ENCODE data around the gene ZSCAN9. TPM values are rescaled to one million over a fixed set of nuclear protein-coding genes. Genes with fewer than 3 reads are reported as not detected.
A peak's percentile ranks its signal among the peaks of the same experiment; 100 is the strongest.

The ZSCAN9 gene
- total RNA-seq, 1 experiment from 2014 or later: 13.9 TPM

DNA sequence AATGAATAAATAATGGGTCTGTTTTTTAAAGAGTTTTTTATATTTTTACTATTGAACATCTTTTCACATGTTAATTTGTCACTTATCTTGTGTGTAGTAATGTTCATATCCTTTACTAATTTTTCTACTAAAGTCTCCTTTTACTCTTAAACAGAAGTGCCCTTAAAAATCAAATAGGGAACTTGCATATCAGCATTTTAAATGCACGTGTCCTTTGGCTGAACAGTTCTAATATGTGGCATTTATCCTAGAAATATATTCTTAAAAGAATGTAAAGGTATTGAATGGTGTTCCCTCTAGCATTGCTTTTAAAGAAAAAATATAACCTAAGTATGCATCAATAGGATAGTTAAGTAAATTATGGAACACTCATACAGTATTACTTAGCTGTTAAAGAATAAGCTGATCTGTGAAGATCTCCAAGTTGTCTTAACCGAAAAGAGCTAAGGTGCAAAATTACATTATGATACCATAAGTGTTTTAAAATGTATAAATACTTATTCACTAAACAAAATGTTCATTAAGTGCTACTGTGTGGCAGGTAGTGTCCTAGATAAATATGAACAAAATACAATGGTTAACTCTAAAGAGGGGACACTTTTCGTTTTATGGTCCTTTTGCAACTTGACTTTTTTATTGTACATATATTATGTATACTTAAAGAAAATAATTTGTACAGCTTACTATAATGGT, 55.7 kb downstream of the ZSCAN9 start:
- POLR2A ChIA-PET: interaction anchor here (0.5 to 0.6 kb wide), 2 partner anchors 62 to 1108 kb away, joined by 3 to 6 read pairs; no protein-coding TSS in a partner anchor
- CTCF ChIA-PET: interaction anchor here (1.0 to 2.2 kb wide), 2 partner anchors 75 to 103 kb away, joined by 3 to 14 read pairs; no protein-coding TSS in a partner anchor

GRCh38 chr6:28281288-28282064, 56.4 kb downstream of the ZSCAN9 start, which contains the start of gene PGBD1:
TSS of gene PGBD1 (plus strand) at chr6:28281572. CDS start at chr6:28283814, 2,242 bp downstream.
- TF ChIP-seq CTCF (IDR thresholded peaks at IDR 0.05; ENCODE audit: insufficient read depth in 1 of 2, low read depth in 1 of 2, low read length in 1 of 2, severe bottlenecking in 1 of 2, unreplicated experiment in 1 of 2): no peak
- peaks cover 10% of the 10 kb centered on the region for H3K4me1 Mint-ChIP-seq (ENCODE audit: low read depth, unreplicated experiment)
- Histone ChIP-seq H3K36me3 (ENCODE audit: control insufficient read depth, insufficient read depth, low read length) (no peaks in the 10 kb centered on the region; the same call in 1 of the 2 replicates), H3K27me3 (replicated peaks; ENCODE audit: control insufficient read depth, insufficient read depth, low read length) (no peaks in the 10 kb centered on the region), H3K4me1 (0 out of 2 replicates have a peak, but pooled peaks cover 4% of the 10 kb centered on the region), H3K9me3 (no peaks in the 10 kb centered on the region), H3K4me3 (ENCODE audit: low read depth, low read length) (peak within 1 kb of the TSS; percentile 74)
- BruUV-seq (replicated peaks): no TSS peak
- CTCF ChIA-PET: interaction anchor here (1.0 to 2.2 kb wide), 2 partner anchors 75 to 102 kb away, joined by 3 to 14 read pairs; no protein-coding TSS in a partner anchor
- H3K9me3 Mint-ChIP-seq (ENCODE audit: unreplicated experiment): no peaks in the 10 kb centered on the region
- peaks cover 4% of the 10 kb centered on the region for H3K36me3 Mint-ChIP-seq (ENCODE audit: insufficient read depth, unreplicated experiment)
- peak; percentile 81 to 84 for DNase-seq
- H3K27ac Mint-ChIP-seq (ENCODE audit: unreplicated experiment): no peak within 1 kb of the TSS
- POLR2A ChIA-PET: interaction anchor here (0.5 to 0.7 kb wide), 5 partner anchors 14 to 1109 kb away, joined by 3 to 6 read pairs (median 4); partner anchors contain the start of gene ZSCAN26
- no peaks in the 10 kb centered on the region for H3K27me3 Mint-ChIP-seq (ENCODE audit: insufficient read depth, unreplicated experiment)
- intact Hi-C loops (cut with micrococcal nuclease; ENCODE audit: unreplicated experiment): loop anchor here (1.0 to 5.0 kb wide), 5 partner anchors 14 to 102 kb away; partner anchors contain the start of genes ZKSCAN3, ZKSCAN4, ZSCAN26 and ZSCAN31
- peak within 1 kb of the TSS; percentile 85 for H3K4me3 Mint-ChIP-seq (ENCODE audit: unreplicated experiment)

More for the DNA sequence above, 55.7 kb downstream of the ZSCAN9 start:
- no TSS peak for BruUV-seq (replicated peaks)
- no peak for DNase-seq
- H3K4me3 ChIP-seq (ENCODE audit: low read depth, low read length): peak overlapping the region; percentile 74
- H3K4me1 Mint-ChIP-seq (ENCODE audit: low read depth, unreplicated experiment): peaks cover 10% of the 10 kb centered on the region
- peak overlapping the region; percentile 85 for H3K4me3 Mint-ChIP-seq (ENCODE audit: unreplicated experiment)
- H3K36me3 Mint-ChIP-seq (ENCODE audit: insufficient read depth, unreplicated experiment): no peaks in the 10 kb centered on the region
- H3K27me3 ChIP-seq (replicated peaks; ENCODE audit: control insufficient read depth, insufficient read depth, low read length): no peaks in the 10 kb centered on the region
- intact Hi-C loops (cut with micrococcal nuclease; ENCODE audit: unreplicated experiment): loop anchor here (1.0 to 5.0 kb wide), 5 partner anchors 13 to 103 kb away; partner anchors contain the start of genes ZKSCAN3, ZKSCAN4, ZSCAN26 and ZSCAN31
- H3K4me1 ChIP-seq: 0 out of 2 replicates have a peak, but pooled peaks cover 4% of the 10 kb centered on the region
- no peaks in the 10 kb centered on the region; the same call in 1 of the 2 replicates for H3K36me3 ChIP-seq (ENCODE audit: control insufficient read depth, insufficient read depth, low read length)
- no peaks in the 10 kb centered on the region for H3K9me3 Mint-ChIP-seq (ENCODE audit: unreplicated experiment)
- no peak for TF ChIP-seq CTCF (IDR thresholded peaks at IDR 0.05; ENCODE audit: insufficient read depth in 1 of 2, low read depth in 1 of 2, low read length in 1 of 2, severe bottlenecking in 1 of 2, unreplicated experiment in 1 of 2)
- H3K9me3 ChIP-seq: no peaks in the 10 kb centered on the region
- no peaks in the 10 kb centered on the region for H3K27me3 Mint-ChIP-seq (ENCODE audit: insufficient read depth, unreplicated experiment)
- H3K27ac Mint-ChIP-seq (ENCODE audit: unreplicated experiment): no peak overlapping the region

GRCh38 chr6:28282926-28283325, 57.9 kb downstream of the ZSCAN9 start:
- no peaks in the 10 kb centered on the region; the same call in 1 of the 2 replicates for H3K36me3 ChIP-seq (ENCODE audit: control insufficient read depth, insufficient read depth, low read length)
- H3K9me3 ChIP-seq: no peaks in the 10 kb centered on the region
- H3K27me3 ChIP-seq (replicated peaks; ENCODE audit: control insufficient read depth, insufficient read depth, low read length): no peaks in the 10 kb centered on the region
- no peak overlapping the region for H3K4me3 ChIP-seq (ENCODE audit: low read depth, low read length)
- no peak overlapping the region for H3K27ac Mint-ChIP-seq (ENCODE audit: unreplicated experiment)
- peaks cover 9% of the 10 kb centered on the region for H3K36me3 Mint-ChIP-seq (ENCODE audit: insufficient read depth, unreplicated experiment)
- POLR2A ChIA-PET: no interaction called here
- BruUV-seq (replicated peaks): no TSS peak
- no peaks in the 10 kb centered on the region for H3K27me3 Mint-ChIP-seq (ENCODE audit: insufficient read depth, unreplicated experiment)
- intact Hi-C loops (cut with micrococcal nuclease; ENCODE audit: unreplicated experiment): loop anchor here (5.0 kb wide), 1 partner anchor 54 kb away; the partner anchor contains the start of gene ZSCAN31
- no peak overlapping the region for H3K4me3 Mint-ChIP-seq (ENCODE audit: unreplicated experiment)
- peaks cover 10% of the 10 kb centered on the region for H3K4me1 Mint-ChIP-seq (ENCODE audit: low read depth, unreplicated experiment)
- DNase-seq: no peak
- no peak for TF ChIP-seq CTCF (IDR thresholded peaks at IDR 0.05; ENCODE audit: insufficient read depth in 1 of 2, low read depth in 1 of 2, low read length in 1 of 2, severe bottlenecking in 1 of 2, unreplicated experiment in 1 of 2)
- H3K9me3 Mint-ChIP-seq (ENCODE audit: unreplicated experiment): no peaks in the 10 kb centered on the region
- 0 out of 2 replicates have a peak, but pooled peaks cover 4% of the 10 kb centered on the region for H3K4me1 ChIP-seq
- CTCF ChIA-PET: interaction anchor here (0.9 kb wide), 1 partner anchor 73 kb away, joined by 3 read pairs; no protein-coding TSS in a partner anchor

Data from Caco-2 (cell line).